ENCODE results near the gene NFE2.
"Not testable (repeated sequence)": the region's sequence is repeated elsewhere in the genome, so short reads cannot be mapped to it uniquely, and the experiment has no call there.

Gene NFE2

GRCh38 chr12:54306925-54307741 is 6.3 kb upstream of the NFE2 start:
- peak in 1 of 2 donors; percentile 69 for DNase-seq

DNA sequence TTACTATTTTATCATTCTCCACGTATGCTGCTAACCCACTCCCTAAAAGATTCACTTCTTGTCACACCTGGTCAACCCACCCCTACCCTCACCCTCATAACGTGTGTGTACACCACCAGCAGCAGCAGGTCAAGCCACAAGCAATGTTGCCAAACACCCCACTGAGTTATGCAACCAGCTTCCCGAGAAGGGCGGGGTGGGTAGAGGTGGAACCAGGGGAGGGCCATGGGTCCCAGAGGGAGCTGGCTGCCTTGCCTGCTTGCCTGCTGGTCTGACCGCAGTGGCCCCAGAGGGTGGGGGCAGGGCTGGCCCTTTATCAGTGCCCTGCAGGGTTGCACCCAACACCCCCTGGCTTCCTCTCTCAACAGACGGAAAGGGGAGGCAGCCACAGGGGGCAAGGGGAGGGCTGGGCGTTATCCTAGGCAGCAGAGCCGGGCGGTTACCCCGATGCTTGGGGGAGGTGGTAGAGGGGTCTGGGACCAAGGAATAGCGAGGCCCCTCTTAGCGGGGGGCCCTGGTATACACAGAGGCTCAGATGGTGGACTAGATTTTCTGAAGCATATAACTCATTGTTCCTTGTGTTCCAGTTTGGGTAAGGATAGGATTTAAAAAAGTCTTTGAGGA is 3.5 kb upstream of the NFE2 start:
- DNase-seq: peak; percentile 44 to 67

DNA sequence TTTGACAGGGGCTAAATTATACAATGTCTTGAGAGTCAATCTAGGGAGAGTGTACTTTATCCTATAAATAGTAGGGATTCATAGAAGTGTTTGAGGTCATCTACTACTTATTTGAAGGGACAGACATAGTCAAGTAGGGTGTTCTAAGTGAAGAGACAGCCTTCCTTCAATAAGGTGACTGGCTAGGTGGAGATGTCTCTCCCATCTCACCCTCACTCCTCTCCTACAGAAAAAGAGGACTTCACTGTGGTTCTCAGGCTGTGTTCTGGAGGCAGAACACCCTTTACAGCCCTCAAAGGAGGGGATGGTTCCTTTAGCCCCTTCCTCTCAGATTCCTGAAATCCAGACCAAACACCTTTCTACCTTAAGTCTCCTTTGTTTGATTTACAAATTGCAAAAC is 2.8 kb upstream of the NFE2 start:
- DNase-seq: no peak

DNA sequence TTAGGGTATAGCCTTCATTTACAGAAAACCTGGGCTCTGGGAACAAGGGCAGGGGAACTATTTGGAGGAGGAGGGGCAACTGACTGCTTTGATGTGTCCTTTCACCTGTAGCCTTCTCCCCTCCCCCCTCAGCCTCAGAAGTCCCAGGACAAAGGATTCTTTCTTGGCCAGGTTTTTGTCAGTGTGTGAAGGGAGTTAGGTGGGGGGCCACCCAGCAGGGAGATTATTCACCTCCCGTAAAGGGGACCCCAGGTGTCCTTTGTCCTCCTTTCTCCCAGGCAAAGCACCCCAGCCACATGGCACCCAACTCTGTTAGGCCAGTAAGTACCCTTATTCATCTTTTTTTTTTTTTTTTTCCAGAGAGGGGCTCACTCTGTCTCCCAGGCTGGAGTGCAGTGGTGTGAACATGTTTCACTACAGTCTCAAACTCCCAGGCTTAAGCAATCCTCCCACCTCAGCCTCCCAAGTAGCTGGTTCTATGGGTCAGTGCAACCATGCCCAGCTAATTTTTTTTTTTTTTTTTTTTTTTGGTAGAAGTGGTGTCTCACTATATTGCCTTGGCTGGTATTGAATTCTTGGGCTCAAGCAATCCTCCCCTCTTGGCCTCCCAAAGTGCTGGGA is 723 bp upstream of the NFE2 start:
- no peak for DNase-seq

GRCh38 chr12:54300225-54300731 is 537 bp downstream of the NFE2 start:
- DNase-seq: no peak

- DNase-seq: no peak
Observed at GRCh38 chr12:54299515-54300224, 1.1 kb downstream of the NFE2 start.

- DNase-seq: no peak
Observed at GRCh38 chr12:54298904-54299303, 1.9 kb downstream of the NFE2 start.

GRCh38 chr12:54296393-54297099 is 4.3 kb downstream of the NFE2 start:
- no peak for DNase-seq

GRCh38 chr12:54294953-54295566 is 5.8 kb downstream of the NFE2 start:
- no peak for DNase-seq

- peak; percentile 56 to 62 for DNase-seq
Observed at GRCh38 chr12:54294152-54294952, 6.5 kb downstream of the NFE2 start.

- no peak for DNase-seq
Observed at GRCh38 chr12:54292931-54293241, 7.9 kb downstream of the NFE2 start.

GRCh38 chr12:54292083-54292930 is 8.5 kb downstream of the NFE2 start:
- no peak for DNase-seq

- DNase-seq: no peak
Observed at GRCh38 chr12:54287261-54288157, 13.3 kb downstream of the NFE2 start.

GRCh38 chr12:54286042-54287030 is 14.5 kb downstream of the NFE2 start:
- no peak for DNase-seq

DNA sequence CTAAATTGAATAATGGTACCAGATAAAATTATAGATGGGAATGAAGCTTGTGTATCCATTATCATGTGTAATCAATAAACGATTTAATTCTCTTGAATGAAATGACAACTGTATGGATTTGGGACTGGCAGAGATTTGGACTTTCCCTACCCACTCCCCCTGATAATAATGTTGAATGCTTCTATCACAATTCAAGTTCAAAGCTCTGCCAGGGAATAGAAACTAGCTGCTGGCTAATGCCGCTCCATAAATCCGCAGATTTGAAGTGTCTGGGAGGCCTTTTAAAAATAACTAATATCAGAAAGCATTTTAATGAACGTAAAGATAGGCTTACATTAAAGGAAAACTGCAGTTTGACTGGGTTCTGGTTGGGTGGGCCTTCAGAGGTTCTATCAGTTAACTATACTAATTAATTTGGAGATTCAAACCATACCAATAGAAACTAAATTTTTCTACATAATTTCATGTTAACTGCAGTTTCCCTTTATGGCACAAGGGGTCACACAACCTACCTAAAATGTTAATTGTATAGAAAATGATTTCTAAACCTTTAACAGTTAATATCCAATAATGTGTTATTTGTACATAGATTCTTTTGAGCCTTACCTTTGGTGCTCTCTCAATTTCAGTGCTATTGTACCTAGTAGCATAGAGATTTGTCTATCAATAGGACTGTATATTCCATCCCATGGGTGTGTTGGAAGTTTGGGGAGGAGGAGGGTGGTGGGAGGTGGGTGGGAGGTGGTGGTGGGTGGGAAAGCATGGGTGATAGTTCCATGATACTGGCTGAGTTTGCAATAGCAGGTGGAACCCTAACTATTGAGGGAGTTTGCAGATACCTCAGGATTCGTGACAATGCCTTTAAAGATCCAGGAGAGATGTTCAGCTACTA is 15.4 kb downstream of the NFE2 start:
- DNase-seq: no peak

DNA sequence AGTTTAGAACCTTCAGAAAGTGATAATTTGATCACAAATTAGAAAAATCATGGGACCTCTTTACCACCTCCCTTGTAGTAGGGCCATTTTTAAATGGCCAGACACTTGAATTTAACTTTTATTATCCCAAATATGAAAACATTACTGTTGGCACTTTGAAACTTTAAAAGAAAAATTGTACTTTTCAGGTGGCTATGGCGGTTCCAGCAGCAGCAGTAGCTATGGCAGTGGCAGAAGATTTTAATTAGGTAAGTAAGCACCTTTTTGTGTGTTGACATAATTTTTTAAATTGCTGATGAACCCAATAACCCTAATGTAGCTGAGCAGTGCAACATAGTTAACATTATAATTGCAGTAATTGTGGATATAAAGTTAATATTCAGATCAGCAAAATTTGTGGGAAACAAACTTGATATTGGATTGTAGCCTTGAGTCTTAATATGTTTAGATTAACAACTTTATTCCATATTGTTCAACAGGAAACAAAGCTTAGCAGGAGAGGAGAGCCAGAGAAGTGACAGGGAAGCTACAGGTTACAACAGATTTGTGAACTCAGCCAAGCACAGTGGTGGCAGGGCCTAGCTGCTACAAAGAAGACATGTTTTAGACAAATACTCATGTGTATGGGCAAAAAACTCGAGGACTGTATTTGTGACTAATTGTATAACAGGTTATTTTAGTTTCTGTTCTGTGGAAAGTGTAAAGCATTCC is 16.6 kb downstream of the NFE2 start:
- DNase-seq: not testable (repeated sequence)
